HG02759 (cell line): ENCODE measurements around the gene ORAI3.
"Not testable (repeated sequence)": the region's sequence is repeated elsewhere in the genome, so short reads cannot be mapped to it uniquely, and the experiment has no call there.

Experiments
- ATAC-seq: cut with Tn5 transposase; IDR thresholded peaks from one replicate; pipeline ENCODE4 v1.9.1; 2021; ENCODE audit warnings: mild to moderate bottlenecking, moderate library complexity; ENCODE audit not compliant: unreplicated experiment

The ORAI3 gene

GRCh38 chr16:30923554-30924075, 25.3 kb upstream of the ORAI3 start, which contains the start of gene FBXL19:
FBXL19 (plus strand) TSS chr16:30923572; CDS start chr16:30925755, 2,183 bp downstream.
- no peak for ATAC-seq

- no peak for ATAC-seq
Measured at GRCh38 chr16:30924076-30924912, 24.6 kb upstream of the ORAI3 start.

- no peak for ATAC-seq
Measured at GRCh38 chr16:30924913-30925631, 23.8 kb upstream of the ORAI3 start.

GRCh38 chr16:30925632-30925987, 23.3 kb upstream of the ORAI3 start:
- no peak for ATAC-seq

- ATAC-seq: no peak
Measured at GRCh38 chr16:30925995-30926811, 22.7 kb upstream of the ORAI3 start.

GRCh38 chr16:30926937-30927788, 21.7 kb upstream of the ORAI3 start:
- ATAC-seq: no peak

- no peak for ATAC-seq
Measured at GRCh38 chr16:30927789-30928378, 21.0 kb upstream of the ORAI3 start.

- ATAC-seq: no peak
Measured at GRCh38 chr16:30928390-30928789, 20.5 kb upstream of the ORAI3 start.

GRCh38 chr16:30929167-30929566, 19.7 kb upstream of the ORAI3 start:
- no peak for ATAC-seq

- no peak for ATAC-seq
Measured at GRCh38 chr16:30930160-30930571, 18.7 kb upstream of the ORAI3 start.

- no peak for ATAC-seq
Measured at GRCh38 chr16:30931068-30931650, 17.7 kb upstream of the ORAI3 start.

- no peak for ATAC-seq
Measured at GRCh38 chr16:30934827-30935557, 13.9 kb upstream of the ORAI3 start.

GRCh38 chr16:30937692-30938091, 11.2 kb upstream of the ORAI3 start:
- ATAC-seq: no peak

GRCh38 chr16:30939571-30939970, 9.3 kb upstream of the ORAI3 start:
- not testable (repeated sequence) for ATAC-seq

GRCh38 chr16:30941600-30942425, 7.1 kb upstream of the ORAI3 start:
- ATAC-seq: peak; percentile 93

GRCh38 chr16:30942426-30942806, 6.5 kb upstream of the ORAI3 start:
- no peak for ATAC-seq

GRCh38 chr16:30944352-30944751, 4.5 kb upstream of the ORAI3 start:
- no peak for ATAC-seq
